ENCODE results near the gene PPP6R2.
"Not testable (repeated sequence)": the region's sequence is repeated elsewhere in the genome, so short reads cannot be mapped to it uniquely, and the experiment has no call there.

Gene PPP6R2

DNA sequence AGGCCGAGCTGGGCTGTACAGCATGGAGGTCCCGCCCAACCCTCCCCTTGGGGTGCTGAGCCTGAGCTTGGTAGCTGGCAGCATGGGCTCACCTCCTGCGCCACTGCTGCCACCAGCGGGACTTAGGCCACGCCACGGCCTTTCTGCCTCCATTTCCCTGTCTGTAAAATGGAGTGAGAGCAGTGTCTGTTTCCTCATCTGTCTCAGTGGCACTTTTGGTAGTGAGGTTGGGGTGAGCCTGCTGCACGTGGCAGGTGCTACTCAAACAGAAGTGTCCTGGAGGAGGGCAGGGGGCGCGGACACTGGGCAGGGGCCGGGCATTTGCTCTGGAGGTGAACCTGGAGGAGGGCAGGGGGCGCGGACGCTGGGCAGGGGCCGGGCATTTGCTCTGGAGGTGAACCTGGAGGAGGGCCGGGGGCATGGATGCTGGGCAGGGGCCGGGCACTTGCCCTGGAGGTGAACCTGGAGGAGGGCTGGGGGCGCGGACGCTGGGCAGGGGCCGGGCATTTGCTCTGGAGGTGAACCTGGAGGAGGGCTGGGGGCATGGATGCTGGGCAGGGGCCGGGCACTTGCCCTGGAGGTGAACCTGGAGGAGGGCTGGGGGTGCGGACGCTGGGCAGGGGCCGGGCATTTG is 89.9 kb downstream of the PPP6R2 start:
- not testable (repeated sequence) for H3K4me3 ChIP-seq (ENCODE audit: low read length); H3K4me2 ChIP-seq (ENCODE audit: low read length); H3K9ac ChIP-seq (ENCODE audit: low read depth, low read length); H3K4me1 ChIP-seq (ENCODE audit: control insufficient read depth, insufficient read depth, low read length); H3K9me3 ChIP-seq (replicated peaks; ENCODE audit: low read length); H3K27me3 ChIP-seq (ENCODE audit: control insufficient read depth, insufficient read depth, low read length)
- peaks cover 66% of the 10 kb centered on the region for H3K36me3 ChIP-seq (ENCODE audit: insufficient read depth, low read length)

DNA sequence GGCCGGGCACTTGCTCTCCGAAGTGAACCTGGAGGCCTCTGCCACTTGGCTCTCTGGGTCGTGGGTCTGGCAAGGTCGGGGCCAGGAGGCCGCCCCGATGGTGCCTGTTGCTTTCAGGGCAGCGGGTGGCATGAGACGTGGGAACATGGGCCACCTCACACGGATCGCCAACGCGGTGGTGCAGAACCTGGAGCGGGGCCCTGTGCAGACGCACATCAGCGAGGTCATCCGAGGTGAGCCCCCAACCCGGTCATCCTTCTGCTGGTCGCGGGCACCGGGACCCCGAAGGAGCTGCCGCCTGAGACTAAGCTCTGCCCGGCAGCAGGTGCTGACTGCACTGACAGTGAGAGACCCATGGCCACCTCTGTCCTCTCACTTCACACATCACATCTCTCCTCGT is 91.7 kb downstream of the PPP6R2 start:
- H3K27me3 ChIP-seq (ENCODE audit: control insufficient read depth, insufficient read depth, low read length): no peaks in the 10 kb centered on the region
- H3K4me2 ChIP-seq (ENCODE audit: low read length): no peak overlapping the region
- no peaks in the 10 kb centered on the region for H3K9me3 ChIP-seq (replicated peaks; ENCODE audit: low read length)
- peaks cover 74% of the 10 kb centered on the region for H3K36me3 ChIP-seq (ENCODE audit: insufficient read depth, low read length)
- no peak overlapping the region for H3K9ac ChIP-seq (ENCODE audit: low read depth, low read length)
- no peaks in the 10 kb centered on the region for H3K4me1 ChIP-seq (ENCODE audit: control insufficient read depth, insufficient read depth, low read length)
- H3K4me3 ChIP-seq (ENCODE audit: low read length): no peak overlapping the region

DNA sequence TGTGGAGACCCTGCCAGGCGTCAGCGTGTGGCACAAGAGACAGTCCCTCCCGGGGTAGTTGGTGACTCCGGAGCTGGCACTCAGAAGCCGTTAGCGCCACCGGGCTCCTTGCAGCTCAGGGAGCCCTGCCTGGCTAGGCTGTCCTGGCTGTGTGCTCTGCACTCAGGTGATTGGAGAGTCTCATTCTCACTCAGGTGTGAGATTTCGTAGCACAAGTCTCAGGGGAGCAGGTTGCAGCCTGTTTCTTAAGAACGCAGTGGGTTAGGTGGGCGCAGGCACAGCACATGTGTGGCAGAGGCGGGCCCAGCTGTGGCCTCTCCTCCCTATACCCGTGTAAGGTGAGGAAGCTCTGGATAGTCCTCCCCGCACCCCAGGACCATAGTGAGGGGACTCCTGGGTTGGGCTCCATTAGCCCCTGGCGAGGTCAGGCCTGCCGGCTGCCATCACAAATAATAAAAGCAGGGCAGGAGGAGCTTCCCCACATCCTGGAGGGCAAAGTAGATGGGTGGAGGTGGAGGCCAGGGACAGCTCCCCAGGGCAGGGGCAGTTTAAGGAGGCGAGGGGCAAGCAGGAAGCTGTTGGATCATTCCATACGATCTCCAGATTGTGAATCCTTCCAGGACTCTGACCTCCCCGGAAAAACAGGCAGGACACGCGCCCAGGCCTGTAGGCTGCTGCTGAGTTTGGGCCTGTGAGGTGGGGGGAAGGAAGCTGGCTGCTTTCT is 92.3 kb downstream of the PPP6R2 start:
- H3K4me1 ChIP-seq (ENCODE audit: control insufficient read depth, insufficient read depth, low read length): no peaks in the 10 kb centered on the region
- H3K9ac ChIP-seq (ENCODE audit: low read depth, low read length): no peak overlapping the region
- H3K27me3 ChIP-seq (ENCODE audit: control insufficient read depth, insufficient read depth, low read length): no peaks in the 10 kb centered on the region
- H3K36me3 ChIP-seq (ENCODE audit: insufficient read depth, low read length): peaks cover 74% of the 10 kb centered on the region
- no peak overlapping the region for H3K4me2 ChIP-seq (ENCODE audit: low read length)
- no peaks in the 10 kb centered on the region for H3K9me3 ChIP-seq (replicated peaks; ENCODE audit: low read length)
- no peak overlapping the region for H3K4me3 ChIP-seq (ENCODE audit: low read length)

DNA sequence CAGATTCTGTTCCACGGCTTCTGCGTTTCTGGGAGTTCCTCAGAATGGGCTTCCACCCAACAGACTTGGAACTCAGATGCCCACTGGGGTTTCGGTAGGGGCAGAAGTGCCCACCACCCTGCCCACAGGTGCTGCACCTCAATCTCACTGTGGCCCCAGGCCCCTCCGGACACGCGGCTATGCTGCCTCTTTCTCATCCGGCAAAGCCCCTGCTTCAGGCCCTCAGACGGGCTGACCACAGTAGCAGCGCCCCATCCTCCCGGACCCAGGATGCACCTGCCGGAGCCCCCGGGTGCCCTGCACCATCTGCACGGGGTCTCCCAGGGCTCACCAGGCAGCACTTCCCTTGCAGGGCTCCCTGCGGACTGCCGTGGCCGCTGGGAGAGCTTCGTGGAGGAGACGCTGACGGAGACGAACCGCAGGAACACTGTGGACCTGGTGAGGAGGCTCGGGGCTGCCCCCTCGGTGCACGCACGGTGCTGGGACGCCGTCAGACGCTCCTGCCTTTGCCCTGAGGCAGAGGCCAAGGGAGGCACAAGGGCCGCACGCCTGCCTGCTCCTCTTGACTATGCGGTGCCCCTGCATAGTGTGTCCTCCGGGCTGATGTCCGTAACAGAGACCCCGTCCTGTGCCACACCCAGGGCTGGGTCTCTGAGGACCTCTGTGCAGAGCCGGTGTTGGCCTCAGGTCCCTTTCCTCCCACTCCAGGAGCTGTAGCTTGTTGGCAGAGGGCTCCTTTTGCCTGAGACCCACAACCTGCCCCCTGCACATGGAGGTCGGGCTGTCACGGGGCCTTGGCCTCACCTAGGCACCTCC is 93.1 kb downstream of the PPP6R2 start:
- H3K36me3 ChIP-seq (ENCODE audit: insufficient read depth, low read length): peaks cover 72% of the 10 kb centered on the region
- no peak overlapping the region for H3K4me3 ChIP-seq (ENCODE audit: low read length)
- H3K9me3 ChIP-seq (replicated peaks; ENCODE audit: low read length): no peaks in the 10 kb centered on the region
- no peak overlapping the region for H3K4me2 ChIP-seq (ENCODE audit: low read length)
- H3K4me1 ChIP-seq (ENCODE audit: control insufficient read depth, insufficient read depth, low read length): no peaks in the 10 kb centered on the region
- no peak overlapping the region for H3K9ac ChIP-seq (ENCODE audit: low read depth, low read length)
- H3K27me3 ChIP-seq (ENCODE audit: control insufficient read depth, insufficient read depth, low read length): no peaks in the 10 kb centered on the region

DNA sequence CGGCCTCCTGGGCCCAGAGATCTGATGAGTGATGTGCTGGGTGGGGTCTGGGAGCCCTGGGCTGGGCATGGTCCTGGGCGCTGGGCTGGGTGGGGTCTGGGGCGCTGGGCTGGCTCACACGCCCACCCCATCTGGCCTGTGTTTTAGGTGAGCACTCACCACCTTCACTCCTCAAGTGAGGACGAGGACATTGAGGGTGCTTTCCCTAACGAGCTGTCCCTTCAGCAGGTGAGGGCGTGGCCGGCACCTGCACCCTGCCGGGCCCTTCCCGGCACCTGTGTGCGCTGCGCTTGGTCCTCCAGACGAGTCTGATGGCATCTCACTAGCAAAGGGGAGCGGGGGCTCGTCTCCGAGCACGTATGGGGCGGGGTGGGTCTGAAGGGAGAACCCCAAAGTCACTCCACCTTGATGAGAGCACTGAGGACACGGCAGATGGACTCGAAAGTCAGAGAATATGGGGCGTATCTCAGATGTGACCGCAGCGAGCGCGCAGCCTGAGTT is 93.8 kb downstream of the PPP6R2 start:
- Histone ChIP-seq H3K9ac (ENCODE audit: low read depth, low read length) (no peak overlapping the region), H3K4me1 (ENCODE audit: control insufficient read depth, insufficient read depth, low read length) (no peaks in the 10 kb centered on the region), H3K27me3 (ENCODE audit: control insufficient read depth, insufficient read depth, low read length) (no peaks in the 10 kb centered on the region), H3K4me2 (ENCODE audit: low read length) (no peak overlapping the region), H3K9me3 (replicated peaks; ENCODE audit: low read length) (no peaks in the 10 kb centered on the region), H3K4me3 (ENCODE audit: low read length) (no peak overlapping the region), H3K36me3 (ENCODE audit: insufficient read depth, low read length) (peaks cover 71% of the 10 kb centered on the region)

DNA sequence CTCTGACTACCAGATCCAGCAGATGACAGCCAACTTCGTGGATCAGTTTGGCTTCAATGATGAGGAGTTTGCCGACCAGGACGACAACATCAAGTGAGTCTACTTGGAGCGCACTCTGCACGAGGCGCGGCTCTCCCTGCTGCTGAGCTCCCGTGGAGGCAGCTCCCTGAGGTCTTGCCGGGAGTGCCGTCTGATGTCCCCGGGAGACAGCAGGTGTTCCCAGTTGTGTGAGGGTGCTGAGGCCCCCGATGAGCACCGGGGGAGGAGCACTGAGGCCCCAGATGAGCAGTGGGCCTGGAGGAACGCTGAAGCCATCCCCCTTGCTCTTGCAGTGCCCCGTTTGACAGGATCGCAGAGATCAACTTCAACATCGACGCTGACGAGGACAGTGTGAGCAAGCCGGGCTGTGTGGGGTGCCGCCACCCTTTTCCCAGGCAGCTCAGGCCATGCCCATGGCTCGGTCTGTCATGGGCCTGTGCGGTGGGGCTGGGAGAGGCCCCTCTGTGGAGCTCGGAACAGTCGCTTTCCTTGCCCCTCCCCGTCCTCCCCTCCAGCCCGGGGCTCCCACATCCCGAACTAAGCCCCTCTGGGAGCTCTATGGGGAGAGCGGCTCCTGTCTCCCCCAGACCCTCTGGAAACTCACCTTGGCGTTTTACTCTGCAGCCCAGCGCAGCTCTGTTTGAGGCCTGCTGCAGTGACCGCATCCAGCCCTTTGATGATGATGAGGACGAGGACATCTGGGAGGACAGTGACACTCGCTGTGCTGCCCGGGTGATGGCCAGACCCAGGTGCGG is 94.6 kb downstream of the PPP6R2 start:
- Histone ChIP-seq H3K4me2 (ENCODE audit: low read length) (no peak overlapping the region), H3K4me1 (ENCODE audit: control insufficient read depth, insufficient read depth, low read length) (no peaks in the 10 kb centered on the region), H3K9ac (ENCODE audit: low read depth, low read length) (no peak overlapping the region), H3K36me3 (ENCODE audit: insufficient read depth, low read length) (peaks cover 67% of the 10 kb centered on the region), H3K27me3 (ENCODE audit: control insufficient read depth, insufficient read depth, low read length) (no peaks in the 10 kb centered on the region), H3K4me3 (ENCODE audit: low read length) (no peak overlapping the region), H3K9me3 (replicated peaks; ENCODE audit: low read length) (no peaks in the 10 kb centered on the region)

DNA sequence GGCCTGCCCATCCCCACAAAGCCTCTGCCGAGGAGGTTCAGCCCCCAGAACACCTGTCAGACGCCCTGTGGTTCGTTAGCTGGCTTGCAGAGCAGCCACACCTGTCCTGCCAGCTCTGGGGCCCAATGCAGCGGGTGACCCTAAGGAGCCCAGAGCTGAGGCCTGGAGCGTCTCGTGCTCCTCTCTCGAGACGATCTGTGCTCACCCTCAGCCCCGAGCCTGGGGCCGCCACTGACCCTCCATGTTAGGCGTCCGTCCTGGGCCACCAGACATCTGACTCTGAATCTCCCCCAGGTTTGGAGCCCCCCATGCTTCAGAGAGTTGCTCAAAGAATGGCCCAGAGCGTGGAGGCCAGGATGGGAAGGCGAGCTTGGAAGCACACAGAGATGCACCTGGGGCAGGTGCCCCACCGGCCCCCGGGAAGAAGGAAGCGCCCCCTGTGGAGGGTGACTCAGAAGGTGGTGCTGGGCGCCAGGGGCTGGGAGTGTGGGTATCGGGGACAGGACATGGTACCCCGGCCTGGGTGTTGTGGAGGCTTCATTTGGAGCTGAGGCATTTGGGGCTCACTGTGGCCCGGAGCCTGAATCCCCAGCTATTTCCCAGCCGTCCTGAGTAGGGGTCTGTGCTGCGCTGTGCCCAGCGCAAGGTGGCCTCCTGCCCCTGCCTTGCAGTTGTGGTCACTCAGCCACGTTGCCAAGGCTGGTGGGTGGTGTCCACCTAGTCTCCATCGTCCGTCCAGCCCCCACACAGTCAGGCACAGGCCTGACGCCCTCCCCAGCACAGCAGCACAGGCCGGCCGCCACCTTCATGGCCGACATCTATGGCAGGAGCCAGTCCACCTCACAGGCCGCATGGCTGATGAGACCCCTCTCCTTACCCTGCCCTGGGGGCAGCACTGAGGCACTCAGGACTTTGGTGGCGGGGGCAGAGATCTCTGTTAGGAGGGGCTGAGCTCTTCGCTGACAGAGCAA is 95.5 kb downstream of the PPP6R2 start:
- no peak overlapping the region for H3K4me2 ChIP-seq (ENCODE audit: low read length)
- no peaks in the 10 kb centered on the region for H3K9me3 ChIP-seq (replicated peaks; ENCODE audit: low read length)
- no peak overlapping the region for H3K4me3 ChIP-seq (ENCODE audit: low read length)
- H3K4me1 ChIP-seq (ENCODE audit: control insufficient read depth, insufficient read depth, low read length): no peaks in the 10 kb centered on the region
- H3K27me3 ChIP-seq (ENCODE audit: control insufficient read depth, insufficient read depth, low read length): no peaks in the 10 kb centered on the region
- no peak overlapping the region for H3K9ac ChIP-seq (ENCODE audit: low read depth, low read length)
- peaks cover 64% of the 10 kb centered on the region for H3K36me3 ChIP-seq (ENCODE audit: insufficient read depth, low read length)

DNA sequence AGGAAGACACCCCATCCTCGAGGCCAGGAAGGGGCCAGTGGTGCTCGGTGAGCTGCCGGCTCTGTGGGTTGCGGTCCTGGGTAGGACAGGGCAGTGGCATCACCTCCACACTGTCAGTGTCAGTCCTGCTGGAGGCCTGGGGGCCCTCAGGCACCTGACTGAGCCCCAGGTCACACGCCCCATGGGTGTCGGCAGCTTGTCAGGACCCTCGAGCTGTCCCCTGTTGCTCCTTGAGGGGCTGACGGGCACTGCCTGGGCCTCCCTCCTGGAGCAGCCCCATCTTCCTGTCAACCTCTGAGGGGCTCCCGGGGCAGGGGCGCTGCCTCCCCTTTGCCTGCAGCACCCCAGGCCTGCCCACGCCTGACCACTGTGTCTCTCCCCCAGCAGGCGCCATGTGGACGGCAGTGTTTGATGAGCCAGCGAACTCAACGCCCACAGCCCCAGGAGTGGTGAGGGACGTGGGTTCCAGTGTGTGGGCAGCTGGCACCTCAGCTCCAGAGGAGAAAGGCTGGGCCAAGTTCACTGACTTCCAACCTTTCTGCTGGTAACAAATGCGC is 96.3 kb downstream of the PPP6R2 start:
- H3K36me3 ChIP-seq (ENCODE audit: insufficient read depth, low read length): peaks cover 68% of the 10 kb centered on the region
- no peak overlapping the region for H3K9ac ChIP-seq (ENCODE audit: low read depth, low read length)
- H3K9me3 ChIP-seq (replicated peaks; ENCODE audit: low read length): no peaks in the 10 kb centered on the region
- no peak overlapping the region for H3K4me3 ChIP-seq (ENCODE audit: low read length)
- peaks cover 4% of the 10 kb centered on the region for H3K4me1 ChIP-seq (ENCODE audit: control insufficient read depth, insufficient read depth, low read length)
- no peaks in the 10 kb centered on the region for H3K27me3 ChIP-seq (ENCODE audit: control insufficient read depth, insufficient read depth, low read length)
- H3K4me2 ChIP-seq (ENCODE audit: low read length): no peak overlapping the region

DNA sequence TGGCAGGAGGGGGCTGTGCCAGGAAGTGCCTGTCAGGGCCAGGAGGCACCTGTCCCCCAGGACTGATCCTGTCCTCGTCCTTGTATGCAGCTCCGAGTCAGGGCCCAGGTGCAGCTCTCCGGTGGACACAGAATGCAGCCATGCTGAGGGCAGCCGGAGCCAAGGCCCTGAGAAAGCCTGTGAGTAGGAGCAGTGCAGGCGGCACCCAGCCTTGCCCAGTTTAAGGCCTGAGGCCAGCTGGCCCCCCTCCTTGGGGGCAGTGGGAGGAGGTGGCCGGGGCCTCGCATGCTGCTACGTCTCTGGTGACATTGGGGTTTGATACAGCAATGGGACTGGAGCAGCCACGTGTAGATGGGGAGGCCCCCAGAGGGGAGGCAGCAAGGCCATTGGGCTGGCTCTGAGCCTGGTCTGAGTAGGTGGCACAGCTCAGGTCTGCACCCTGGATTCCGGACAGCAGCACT is 96.8 kb downstream of the PPP6R2 start:
- H3K36me3 ChIP-seq (ENCODE audit: insufficient read depth, low read length): peaks cover 66% of the 10 kb centered on the region
- no peaks in the 10 kb centered on the region for H3K27me3 ChIP-seq (ENCODE audit: control insufficient read depth, insufficient read depth, low read length)
- H3K4me1 ChIP-seq (ENCODE audit: control insufficient read depth, insufficient read depth, low read length): peaks cover 8% of the 10 kb centered on the region
- no peak overlapping the region for H3K4me3 ChIP-seq (ENCODE audit: low read length)
- no peaks in the 10 kb centered on the region for H3K9me3 ChIP-seq (replicated peaks; ENCODE audit: low read length)
- H3K4me2 ChIP-seq (ENCODE audit: low read length): no peak overlapping the region
- no peak overlapping the region for H3K9ac ChIP-seq (ENCODE audit: low read depth, low read length)

Measured in skeletal muscle satellite cell (primary cell).